Raji (cell line): ENCODE results near the gene NLE1.

Experiments
- POLR2A ChIP-seq: IDR thresholded peaks from 2 replicates; pipeline ENCODE4 v1.6.1; 2011; ENCODE audit warnings: low read depth, low read length, control low read depth; ENCODE audit not compliant: insufficient read depth

NLE1 gene

GRCh38 chr17:35116845-35117244 lies 25.3 kb downstream of the NLE1 start:
- no peak for TF ChIP-seq POLR2A

- no peak for TF ChIP-seq POLR2A
Measured at GRCh38 chr17:35104844-35105450, 37.2 kb downstream of the NLE1 start.

GRCh38 chr17:35103271-35103670 lies 38.8 kb downstream of the NLE1 start:
- no peak for TF ChIP-seq POLR2A

GRCh38 chr17:35101725-35102124 lies 40.4 kb downstream of the NLE1 start:
- TF ChIP-seq POLR2A, result no peak

- TF ChIP-seq POLR2A, result no peak
Measured at GRCh38 chr17:35101036-35101435, 41.1 kb downstream of the NLE1 start.

GRCh38 chr17:35099908-35100307 lies 42.2 kb downstream of the NLE1 start:
- no peak for TF ChIP-seq POLR2A

- no peak for TF ChIP-seq POLR2A
Measured at GRCh38 chr17:35097776-35098175, 44.3 kb downstream of the NLE1 start.

GRCh38 chr17:35095741-35096140 lies 46.4 kb downstream of the NLE1 start:
- no peak for TF ChIP-seq POLR2A

GRCh38 chr17:35094902-35095301 lies 47.2 kb downstream of the NLE1 start:
- TF ChIP-seq POLR2A, result no peak

GRCh38 chr17:35089586-35090296 lies 52.4 kb downstream of the NLE1 start:
- no peak for TF ChIP-seq POLR2A

GRCh38 chr17:35088881-35089585 lies 53.1 kb downstream of the NLE1 start:
- TF ChIP-seq POLR2A, result peak; percentile 50

GRCh38 chr17:35088356-35088880 lies 53.7 kb downstream of the NLE1 start:
- no peak; the same call in 1 of the 2 replicates for TF ChIP-seq POLR2A

- TF ChIP-seq POLR2A, result no peak
Measured at GRCh38 chr17:35087731-35088355, 54.3 kb downstream of the NLE1 start.

- no peak for TF ChIP-seq POLR2A
Measured at GRCh38 chr17:35086931-35087573, 55.1 kb downstream of the NLE1 start.

GRCh38 chr17:35086164-35086563 lies 55.9 kb downstream of the NLE1 start:
- TF ChIP-seq POLR2A, result no peak

GRCh38 chr17:35084987-35085386 lies 57.1 kb downstream of the NLE1 start:
- TF ChIP-seq POLR2A, result no peak

GRCh38 chr17:35083071-35083470 lies 59.0 kb downstream of the NLE1 start:
- TF ChIP-seq POLR2A, result no peak
